Measurements from ENCODE around the gene C1orf116.

DNA sequence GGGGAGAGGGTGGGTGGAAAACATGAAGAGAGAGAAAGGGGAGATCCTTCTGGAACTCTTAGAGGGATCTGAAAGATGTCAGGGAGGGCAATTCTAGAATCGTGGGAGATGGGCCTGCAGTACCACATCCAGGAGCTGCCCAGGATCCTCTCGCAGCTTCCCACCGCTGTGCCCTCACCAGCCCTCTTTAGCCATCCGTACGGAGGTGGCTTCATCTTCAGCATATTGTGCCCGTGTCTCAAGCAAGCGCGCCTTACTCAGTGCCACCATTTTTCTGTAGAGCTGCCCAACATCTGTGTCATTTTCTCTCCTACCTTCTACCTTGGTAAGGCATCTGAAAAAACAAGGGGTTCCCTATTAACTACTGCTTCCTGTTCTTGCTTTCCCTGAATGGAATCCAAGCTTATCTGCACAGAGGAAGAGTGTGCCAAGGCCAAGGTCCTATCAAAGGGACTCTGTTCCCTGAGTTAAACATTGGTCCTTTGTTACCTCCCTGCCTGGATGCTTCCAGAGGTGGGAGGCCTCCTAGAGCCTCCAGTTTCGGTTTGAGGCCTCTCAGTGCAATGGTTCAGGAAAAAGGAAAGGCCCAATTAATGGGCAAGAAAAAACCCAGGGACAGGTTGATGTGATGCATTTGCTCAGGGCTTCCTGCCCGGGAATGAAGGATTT lies 23.2 kb downstream of the C1orf116 start:
- TF ChIP-seq, protein P1, sequence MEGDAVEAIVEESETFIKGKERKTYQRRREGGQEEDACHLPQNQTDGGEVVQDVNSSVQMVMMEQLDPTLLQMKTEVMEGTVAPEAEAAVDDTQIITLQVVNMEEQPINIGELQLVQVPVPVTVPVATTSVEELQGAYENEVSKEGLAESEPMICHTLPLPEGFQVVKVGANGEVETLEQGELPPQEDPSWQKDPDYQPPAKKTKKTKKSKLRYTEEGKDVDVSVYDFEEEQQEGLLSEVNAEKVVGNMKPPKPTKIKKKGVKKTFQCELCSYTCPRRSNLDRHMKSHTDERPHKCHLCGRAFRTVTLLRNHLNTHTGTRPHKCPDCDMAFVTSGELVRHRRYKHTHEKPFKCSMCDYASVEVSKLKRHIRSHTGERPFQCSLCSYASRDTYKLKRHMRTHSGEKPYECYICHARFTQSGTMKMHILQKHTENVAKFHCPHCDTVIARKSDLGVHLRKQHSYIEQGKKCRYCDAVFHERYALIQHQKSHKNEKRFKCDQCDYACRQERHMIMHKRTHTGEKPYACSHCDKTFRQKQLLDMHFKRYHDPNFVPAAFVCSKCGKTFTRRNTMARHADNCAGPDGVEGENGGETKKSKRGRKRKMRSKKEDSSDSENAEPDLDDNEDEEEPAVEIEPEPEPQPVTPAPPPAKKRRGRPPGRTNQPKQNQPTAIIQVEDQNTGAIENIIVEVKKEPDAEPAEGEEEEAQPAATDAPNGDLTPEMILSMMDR (IDR thresholded peaks at IDR 0.05): no peak
- no peak for TF ChIP-seq POLR2AphosphoS5 (IDR thresholded peaks at IDR 0.05)
- TF ChIP-seq POLR2A (IDR thresholded peaks at IDR 0.05): no peak
- TF ChIP-seq EP300 (IDR thresholded peaks at IDR 0.05; ENCODE audit: low read depth): no peak
